H1 (cell line): ENCODE data around the gene GAMT. TPM values are rescaled to one million over a fixed set of nuclear protein-coding genes. Genes with fewer than 3 reads are reported as not detected.

Experiments used
- CBX8 ChIP-seq: fragments of 300-800, 300-1000 bp; sonication (generic); IDR thresholded peaks from 2 replicates; pipeline ENCODE4 v1.7.1; 2016; ENCODE audit warnings: low read depth, low read length, borderline replicate concordance
- CHD2 ChIP-seq: IDR thresholded peaks from 2 replicates; pipeline ENCODE4 v1.6.1; 2012; ENCODE audit warnings: low read length, improper control_type of control experiment
- CTBP2 ChIP-seq: IDR thresholded peaks from 2 replicates; pipeline ENCODE4 v1.7.0; 2011; ENCODE audit warnings: borderline replicate concordance, mild to moderate bottlenecking, moderate library complexity, mixed read lengths, low read length; ENCODE audit not compliant: insufficient read depth, insufficient read length
- GTF2F1 ChIP-seq: IDR thresholded peaks from 2 replicates; pipeline ENCODE4 v1.6.1; 2012; ENCODE audit warnings: low read depth, low read length, improper control_type of control experiment, borderline replicate concordance
- HDAC6 ChIP-seq: IDR thresholded peaks from one replicate; pipeline ENCODE4 v1.7.1; 2012; ENCODE audit warnings: low read depth, mild to moderate bottlenecking, inconsistent platforms, low read length, moderate library complexity
- NRF1 ChIP-seq: IDR thresholded peaks from 2 replicates; pipeline ENCODE4 v1.6.1; 2011; ENCODE audit warnings: mild to moderate bottlenecking, low read depth, low read length, improper control_type of control experiment
- RAD21 ChIP-seq, 2 experiments: IDR thresholded peaks in 1 of 2; conservative IDR thresholded peaks in 1 of 2; 2 replicates each; pipeline ENCODE4 v1.6.1; 2011; ENCODE audit warnings: low read depth in 2 of 2, low read length in 2 of 2, improper control_type of control experiment in 1 of 2, inconsistent platforms in 1 of 2, mild to moderate bottlenecking in 1 of 2, moderate library complexity in 1 of 2
- SP2 ChIP-seq: IDR thresholded peaks from 2 replicates; pipeline ENCODE4 v1.6.1; 2012; ENCODE audit warnings: mild to moderate bottlenecking, low read length, inconsistent platforms
- polyA plus RNA-seq, 7 experiments: library from polyadenylated mRNA; depleted of rRNA in 3 of 7; stranded (reverse) in 5 of 7; unstranded in 2 of 7; fragments of >200 nt in 5 of 7; fragments of 200-250 nt in 2 of 7; gene quantifications; 1 replicate in 5 of 7; 2 replicates in 1 of 7; 4 replicates in 1 of 7; pipeline versions ENCODE4 v1.2.1 to v1.2.3, GENCODE V29; 2011 to 2013; ENCODE audit warnings: missing spikeins in 2 of 7, mixed read lengths in 2 of 7
- total RNA-seq: library from RNA; stranded (reverse); fragmentation: NEBNext Ultra II Directional; extraction: Animal tissue kit (Norgen Biotek cat#: 25700); gene quantifications from 2 replicates; pipeline ENCODE4 v1.2.1, GENCODE V29; 2021
- TF ChIP-seq, protein P1 (sequence below), 3 experiments: IDR thresholded peaks; 1 replicate in 2 of 3; 2 replicates in 1 of 3; pipeline versions ENCODE4 v1.5.1 to v1.6.1; 2011; ENCODE audit warnings: low read length in 3 of 3, mild to moderate bottlenecking in 3 of 3, inconsistent platforms in 2 of 3, low read depth in 1 of 3, moderate library complexity in 1 of 3; ENCODE audit not compliant: insufficient read depth in 1 of 3; ENCODE audit errors: control extremely low read depth in 1 of 3

The GAMT gene
- total and polyA plus RNA-seq, 2 of the 8 experiments (the other 6 are each of a cell fraction or from before 2014, with no cell fraction given), result 17.2 to 35.6 TPM

DNA sequence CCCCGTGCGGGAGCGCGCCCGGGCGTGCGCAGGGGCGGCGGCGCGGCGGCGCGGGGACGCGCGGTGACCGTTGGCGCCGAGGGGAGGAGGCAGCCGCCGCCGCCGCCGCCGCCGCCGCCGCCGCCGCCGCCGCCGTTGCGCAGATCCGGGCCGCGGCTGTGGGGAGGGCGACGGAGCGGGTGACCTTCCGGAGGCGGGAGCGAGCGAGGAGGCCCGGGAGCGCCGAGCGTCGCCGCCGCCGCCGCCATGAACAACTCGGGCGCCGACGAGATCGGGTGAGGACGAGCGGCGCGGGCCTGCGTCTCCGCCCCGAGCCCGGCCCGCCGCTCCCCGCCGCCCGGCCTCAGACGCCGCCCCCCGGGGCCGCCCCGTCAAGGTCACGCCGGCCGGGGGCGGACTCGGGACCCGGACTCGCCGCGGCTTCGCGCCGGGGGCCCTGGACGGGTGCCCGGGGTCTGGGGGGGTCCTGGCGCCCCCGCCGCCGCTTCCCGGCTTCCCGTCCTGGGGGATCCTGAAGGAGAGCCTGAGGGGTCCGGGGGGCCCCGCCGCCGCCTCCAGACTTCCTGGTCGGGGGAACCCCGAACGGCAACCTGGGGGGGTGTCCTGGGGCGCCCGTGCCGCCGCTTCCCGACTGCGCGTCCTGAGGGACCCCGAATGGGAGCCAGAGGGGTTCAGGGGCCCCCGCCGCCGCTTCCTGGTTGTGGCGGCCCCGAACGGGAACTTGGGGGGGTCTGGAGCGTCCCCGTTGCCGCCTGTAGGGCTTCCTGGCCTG lies 6.4 kb upstream of the GAMT start, which contains the start of gene DAZAP1 (continued):
- TF ChIP-seq, protein P1, sequence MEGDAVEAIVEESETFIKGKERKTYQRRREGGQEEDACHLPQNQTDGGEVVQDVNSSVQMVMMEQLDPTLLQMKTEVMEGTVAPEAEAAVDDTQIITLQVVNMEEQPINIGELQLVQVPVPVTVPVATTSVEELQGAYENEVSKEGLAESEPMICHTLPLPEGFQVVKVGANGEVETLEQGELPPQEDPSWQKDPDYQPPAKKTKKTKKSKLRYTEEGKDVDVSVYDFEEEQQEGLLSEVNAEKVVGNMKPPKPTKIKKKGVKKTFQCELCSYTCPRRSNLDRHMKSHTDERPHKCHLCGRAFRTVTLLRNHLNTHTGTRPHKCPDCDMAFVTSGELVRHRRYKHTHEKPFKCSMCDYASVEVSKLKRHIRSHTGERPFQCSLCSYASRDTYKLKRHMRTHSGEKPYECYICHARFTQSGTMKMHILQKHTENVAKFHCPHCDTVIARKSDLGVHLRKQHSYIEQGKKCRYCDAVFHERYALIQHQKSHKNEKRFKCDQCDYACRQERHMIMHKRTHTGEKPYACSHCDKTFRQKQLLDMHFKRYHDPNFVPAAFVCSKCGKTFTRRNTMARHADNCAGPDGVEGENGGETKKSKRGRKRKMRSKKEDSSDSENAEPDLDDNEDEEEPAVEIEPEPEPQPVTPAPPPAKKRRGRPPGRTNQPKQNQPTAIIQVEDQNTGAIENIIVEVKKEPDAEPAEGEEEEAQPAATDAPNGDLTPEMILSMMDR (IDR thresholded peaks at IDR 0.05; ENCODE audit: control extremely low read depth in 1 of 3, insufficient read depth in 1 of 3, low read depth in 1 of 3, low read length in 3 of 3), result no peak
- no peak for TF ChIP-seq GTF2F1
- no peak for TF ChIP-seq RAD21 (IDR thresholded peaks at IDR 0.05 in 1 of 2, conservative IDR thresholded peaks at IDR 0.05 in 1 of 2; ENCODE audit: low read depth in 2 of 2, low read length in 2 of 2)
- no peak for TF ChIP-seq CTBP2
- peak; percentile 1; the same call in 1 of the 2 replicates for TF ChIP-seq NRF1
- no peak for TF ChIP-seq HDAC6
- no peak for TF ChIP-seq CHD2
- TF ChIP-seq SP2, result no peak
- no peak for TF ChIP-seq CBX8
